ENCODE measurements around the gene ZBTB9.

The ZBTB9 gene

DNA sequence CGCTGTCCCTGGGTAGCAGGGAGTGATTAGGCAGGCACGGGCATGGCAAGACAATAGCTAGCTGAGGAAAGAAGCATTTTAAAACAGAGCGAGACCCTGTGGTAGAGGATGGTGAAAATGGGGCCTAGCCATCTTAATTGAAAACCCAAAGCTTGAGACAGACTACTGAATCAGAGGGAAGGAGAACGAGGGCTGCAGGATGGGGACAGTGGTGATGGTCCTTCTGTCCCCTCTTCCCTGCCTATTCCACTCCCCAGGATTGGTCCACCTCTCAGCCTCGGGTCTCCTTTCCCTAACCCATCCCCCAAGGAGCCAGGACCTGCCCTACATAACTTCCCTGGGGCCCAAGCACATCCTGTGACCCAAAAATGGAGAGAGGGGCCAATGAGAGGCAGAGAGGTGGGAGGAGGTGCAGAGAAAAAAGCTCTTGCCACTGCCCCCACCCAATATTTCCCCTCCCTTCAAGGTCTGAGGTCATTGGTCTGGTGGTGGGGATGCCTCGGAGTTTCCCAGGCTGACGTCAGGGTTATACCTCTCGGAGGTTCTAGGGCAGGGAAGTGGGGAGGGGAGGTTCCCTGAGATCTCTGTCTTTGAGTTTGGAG is 35.6 kb upstream of the ZBTB9 start:
- in situ Hi-C loops (cut with MboI; ENCODE audit: low sequenced_read_pairs), result no loop called here

DNA sequence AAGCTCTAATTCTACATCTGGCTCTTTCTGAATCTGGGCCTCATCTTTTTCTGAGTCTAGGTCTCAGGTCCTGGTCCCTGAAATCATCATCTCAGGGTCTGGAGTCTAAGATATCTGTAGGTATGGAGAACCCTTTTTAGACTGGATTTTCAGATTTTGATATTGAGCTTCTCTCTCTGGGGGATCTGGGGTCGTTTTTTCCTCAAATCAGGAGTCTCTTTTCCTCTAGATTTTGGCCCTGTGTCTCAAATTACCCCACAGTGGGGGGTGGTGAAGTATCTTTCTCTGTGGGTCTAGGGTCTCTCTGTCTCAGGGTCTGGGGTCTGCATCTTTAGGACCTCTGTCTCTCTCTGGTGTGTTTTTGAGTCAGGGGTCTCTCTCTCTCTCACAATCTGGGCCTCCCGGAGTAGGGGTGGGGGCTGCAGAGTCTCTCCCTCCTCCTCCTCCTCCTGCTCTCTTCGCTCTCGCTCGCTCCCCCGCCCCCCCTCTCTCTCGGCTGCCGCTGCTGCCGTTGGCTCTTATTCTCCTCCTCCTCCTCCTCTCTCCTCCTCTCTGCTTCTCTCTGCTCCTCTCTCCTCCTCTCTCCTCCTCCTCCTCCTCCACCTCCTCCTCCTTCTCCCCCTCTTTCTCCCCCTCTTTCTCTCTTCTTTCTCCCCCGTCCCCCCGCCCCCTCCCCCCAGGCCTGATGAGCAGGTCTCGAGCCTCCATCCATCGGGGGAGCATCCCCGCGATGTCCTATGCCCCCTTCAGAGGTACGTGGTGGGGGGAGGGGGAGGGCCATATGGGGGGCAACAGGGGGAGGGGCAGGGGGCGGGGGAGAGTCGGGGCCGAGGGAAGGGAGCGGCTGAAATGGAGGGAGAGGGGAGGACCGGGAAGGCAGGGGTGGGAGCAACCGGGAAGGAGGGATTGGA is 34.5 kb upstream of the ZBTB9 start, which contains the start of gene SYNGAP1:
Gene SYNGAP1 (plus strand): TSS at position 486 of the 911 bp plus-strand sequence. CDS start 200 bp downstream, at position 686.
- in situ Hi-C loops (cut with MboI; ENCODE audit: low sequenced_read_pairs), result no loop called here

DNA sequence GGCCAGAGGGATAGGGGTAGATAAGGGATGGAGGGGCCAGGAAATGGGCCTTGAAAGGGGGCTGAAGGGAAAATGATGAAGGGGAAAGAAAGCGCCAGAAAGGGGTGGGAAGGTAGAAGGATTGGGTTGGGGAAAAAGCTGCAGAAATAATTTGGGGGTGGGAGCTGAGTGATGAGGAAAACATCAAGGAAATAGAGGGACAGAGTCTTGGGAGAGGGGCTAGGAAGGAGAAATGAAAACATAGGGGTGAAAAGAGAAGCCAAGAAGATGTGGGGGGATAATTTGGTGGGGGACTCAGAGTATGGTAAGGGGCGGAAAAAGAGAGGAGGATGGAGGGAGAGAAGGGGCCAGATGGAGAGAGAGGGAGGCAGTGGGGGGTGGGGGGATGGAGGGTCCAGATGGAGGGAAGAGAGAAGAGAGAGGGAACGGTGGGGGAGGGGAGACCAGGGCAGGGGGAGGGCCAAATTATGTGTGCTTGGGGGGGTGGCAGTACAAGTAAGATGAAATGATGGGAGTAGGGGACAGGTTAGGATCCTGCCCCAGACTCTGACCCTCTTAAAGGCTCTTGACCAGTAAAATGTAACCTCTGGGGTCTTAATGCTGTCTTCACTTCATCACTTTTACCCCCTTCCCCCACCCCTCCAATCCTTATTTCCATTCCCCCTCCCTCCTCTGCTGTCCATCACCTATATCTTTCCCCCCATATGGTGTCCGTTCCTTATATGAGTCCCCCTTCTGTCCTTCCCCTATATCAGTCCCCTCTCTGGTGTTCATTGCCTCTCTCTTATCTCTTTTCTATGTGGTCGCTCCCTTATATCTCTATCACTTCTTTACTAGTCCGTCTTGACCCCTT is 33.7 kb upstream of the ZBTB9 start:
- in situ Hi-C loops (cut with MboI; ENCODE audit: low sequenced_read_pairs), result no loop called here

DNA sequence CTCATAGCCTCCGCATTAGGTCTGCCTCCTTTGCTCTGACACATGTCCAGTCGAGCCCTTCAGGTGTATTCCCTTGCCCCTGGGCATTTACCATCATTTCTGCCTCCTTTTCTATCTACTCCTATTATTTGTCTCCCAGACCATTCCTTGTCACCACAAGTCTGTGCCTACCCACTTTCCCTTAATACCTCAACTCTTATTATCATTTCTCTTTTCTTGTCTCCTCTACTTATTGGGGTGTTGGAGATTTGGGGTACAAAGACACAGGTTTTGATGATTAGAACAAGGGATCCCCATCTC is 33.1 kb upstream of the ZBTB9 start:
- in situ Hi-C loops (cut with MboI; ENCODE audit: low sequenced_read_pairs), result no loop called here

DNA sequence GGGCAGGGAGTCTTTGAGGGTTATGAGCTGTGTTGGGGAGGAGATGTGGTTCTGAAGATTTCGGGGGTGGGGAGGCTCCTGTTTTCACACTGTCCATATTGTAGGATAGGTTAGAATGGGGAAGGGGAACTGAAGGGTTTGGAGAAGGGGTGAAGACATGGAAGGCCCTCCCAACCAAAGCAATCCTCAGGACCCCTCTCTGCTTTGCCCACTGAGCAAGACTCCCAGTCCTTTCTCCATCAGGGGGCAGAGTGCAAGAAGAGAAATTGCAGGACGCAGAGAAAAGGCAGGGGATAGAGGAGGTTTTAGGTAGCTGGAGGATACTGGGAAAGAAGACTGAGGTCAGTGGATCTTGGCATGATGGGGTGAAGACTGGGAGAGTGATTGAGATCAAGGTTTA is 30.6 kb upstream of the ZBTB9 start:
- in situ Hi-C loops (cut with MboI; ENCODE audit: low sequenced_read_pairs), result no loop called here

DNA sequence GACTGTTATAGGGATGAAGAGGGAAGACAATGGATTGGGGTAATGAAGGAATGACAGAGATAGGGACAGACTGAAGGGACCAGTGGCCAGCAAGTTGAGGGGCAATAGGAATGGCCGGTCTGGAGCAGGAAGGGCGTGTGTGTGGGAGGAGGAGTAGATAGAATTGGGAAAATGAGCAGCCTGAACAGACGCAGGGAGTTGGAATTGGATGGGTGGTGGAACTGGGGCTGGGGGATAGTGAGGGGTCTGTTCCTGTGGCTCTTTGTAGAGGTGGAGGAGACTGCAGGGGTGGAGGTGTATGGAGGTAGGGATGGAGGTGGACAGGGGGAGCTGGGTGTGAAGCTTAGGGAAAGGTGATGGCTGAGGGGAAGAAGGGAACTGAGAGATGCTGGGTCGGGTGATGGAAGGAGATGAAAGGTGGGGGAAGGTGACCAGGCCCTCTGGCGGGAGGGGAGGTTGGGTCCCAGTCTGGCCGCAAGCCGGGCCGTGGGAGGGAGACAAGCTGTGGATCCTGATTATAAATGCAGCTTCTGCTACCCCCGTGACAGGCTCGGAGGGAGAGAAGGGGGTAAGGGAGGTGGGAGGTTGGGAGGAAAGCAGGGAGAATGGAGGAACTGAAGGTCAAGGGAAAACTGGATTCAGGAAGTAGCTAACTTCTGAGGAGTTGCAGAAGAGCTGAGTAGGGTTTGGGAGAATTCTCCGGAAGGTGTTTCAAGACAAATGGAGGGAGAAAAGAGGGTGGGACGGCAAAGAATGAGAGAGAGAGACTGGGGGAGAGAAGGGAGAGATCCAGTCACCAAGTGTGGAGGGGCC is 29.3 kb upstream of the ZBTB9 start:
- in situ Hi-C loops (cut with MboI; ENCODE audit: low sequenced_read_pairs), result no loop called here

DNA sequence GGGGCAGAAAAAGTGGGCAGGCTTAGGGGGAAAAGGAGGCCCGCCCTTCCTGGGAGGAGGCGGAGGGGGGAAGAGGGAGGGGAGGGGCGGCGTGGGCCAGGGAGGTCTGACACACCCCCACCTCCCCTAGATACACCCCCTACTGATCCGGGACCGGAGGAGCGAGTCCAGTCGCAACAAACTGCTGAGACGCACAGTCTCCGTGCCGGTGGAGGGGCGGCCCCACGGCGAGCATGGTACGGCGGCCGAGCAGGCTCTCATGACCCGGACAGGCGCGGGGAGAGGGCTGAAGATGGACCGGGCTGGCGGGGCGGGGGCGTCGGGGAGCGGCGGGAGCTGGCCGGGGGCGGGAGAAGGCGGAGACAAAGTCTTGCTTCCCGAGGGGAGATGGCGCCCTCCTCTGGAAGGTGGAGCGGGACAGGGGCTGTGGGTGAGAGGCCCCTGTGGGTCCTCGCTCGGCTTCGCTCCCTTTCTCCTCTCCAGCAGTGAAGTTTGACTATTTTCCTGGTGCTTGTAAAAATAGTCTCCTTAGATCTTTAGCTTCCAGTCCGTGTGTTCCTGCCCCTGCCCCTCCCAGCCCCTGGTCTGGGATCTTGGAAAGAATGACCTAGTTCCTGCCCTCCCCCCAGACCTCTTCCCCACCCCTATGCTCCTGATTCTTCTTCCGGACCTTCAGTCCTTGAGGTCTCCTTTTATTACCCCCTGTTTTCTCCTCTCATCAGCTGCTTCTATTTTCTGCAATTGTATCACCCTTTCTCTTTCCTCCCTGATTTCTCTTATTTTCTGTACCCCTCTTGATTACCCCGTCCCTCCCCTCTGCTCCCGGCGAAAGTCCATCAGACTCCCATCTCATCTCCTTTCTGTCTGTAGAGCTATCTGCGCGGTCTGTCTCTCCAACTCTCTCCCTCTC is 28.5 kb upstream of the ZBTB9 start:
- in situ Hi-C loops (cut with MboI; ENCODE audit: low sequenced_read_pairs), result no loop called here

DNA sequence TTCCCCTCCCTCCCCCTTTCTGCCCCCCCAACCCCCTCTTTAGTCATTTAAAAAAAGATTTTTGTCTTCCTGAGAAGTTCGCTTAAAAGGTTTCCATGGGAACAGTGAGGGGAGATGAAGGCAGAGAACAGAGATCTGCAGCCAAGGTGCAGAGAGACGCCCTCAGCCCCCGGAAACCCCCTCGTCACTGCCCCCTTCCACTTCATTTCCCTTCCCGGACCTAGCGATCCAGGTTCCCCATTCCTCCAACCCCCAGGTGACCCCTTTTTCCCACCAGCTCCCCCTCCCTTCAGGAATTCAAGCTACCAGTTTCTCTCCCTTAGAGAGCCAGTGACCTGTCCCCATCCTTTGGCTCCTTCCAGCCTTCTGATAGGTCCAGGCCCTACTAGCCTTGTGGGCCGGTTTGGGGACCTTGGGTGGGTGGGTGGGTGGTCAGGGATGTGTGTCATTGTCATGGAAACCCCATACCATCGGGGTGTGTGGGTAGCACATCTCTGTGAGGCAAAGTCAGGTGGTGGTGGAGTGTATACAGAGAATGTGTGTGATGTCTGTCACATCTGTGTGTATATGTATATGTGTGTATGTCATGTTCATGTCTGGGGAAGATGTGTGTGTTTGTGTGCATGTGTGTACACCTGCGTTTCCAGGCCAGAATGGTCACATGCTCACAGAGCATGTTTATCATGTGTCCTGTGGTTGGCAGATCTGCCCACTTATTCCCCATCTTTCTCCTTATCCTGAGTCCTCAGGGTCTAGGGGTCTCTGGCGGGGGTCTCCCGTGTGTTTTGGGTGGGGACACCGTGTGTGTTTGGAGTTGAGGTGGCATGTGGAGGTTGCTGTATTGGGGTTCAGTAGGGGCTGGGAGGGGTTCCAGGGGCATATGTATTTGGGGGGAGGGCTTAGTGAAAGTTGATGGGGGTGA is 27.5 kb upstream of the ZBTB9 start:
- in situ Hi-C loops (cut with MboI; ENCODE audit: low sequenced_read_pairs), result no loop called here

DNA sequence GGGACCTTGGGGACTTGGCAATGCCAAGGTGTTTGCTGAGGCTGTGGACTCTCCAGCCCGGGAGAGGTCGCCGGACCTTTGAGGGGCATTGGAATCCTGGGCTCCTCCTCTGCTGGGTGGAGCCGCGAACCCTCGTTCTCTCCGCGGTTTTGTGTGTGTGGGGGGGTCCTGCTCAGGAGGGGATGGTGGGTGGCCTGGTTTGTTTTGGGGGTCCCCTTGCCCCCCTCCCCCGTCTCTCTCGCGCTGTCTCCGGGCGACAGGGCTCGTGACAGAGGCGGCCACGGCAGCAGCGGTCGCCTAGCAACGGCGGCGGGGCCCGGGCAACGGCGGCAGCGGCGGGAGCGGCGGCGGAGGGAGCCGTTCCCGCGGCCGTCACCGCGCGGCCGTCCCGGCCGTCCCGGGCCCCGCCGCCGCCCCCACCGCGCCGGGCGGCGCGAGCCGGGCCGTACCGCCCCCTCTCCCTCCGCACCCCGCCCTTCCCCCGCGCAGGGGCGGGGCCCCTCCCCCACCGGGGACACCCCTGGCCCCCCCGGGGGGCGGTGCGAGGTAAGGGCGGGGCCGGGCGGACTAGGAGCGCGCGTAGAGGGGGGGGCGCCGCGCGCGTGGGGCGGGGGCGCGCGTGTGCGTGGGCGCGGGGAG is 26.7 kb upstream of the ZBTB9 start:
- in situ Hi-C loops (cut with MboI; ENCODE audit: low sequenced_read_pairs), result no loop called here

DNA sequence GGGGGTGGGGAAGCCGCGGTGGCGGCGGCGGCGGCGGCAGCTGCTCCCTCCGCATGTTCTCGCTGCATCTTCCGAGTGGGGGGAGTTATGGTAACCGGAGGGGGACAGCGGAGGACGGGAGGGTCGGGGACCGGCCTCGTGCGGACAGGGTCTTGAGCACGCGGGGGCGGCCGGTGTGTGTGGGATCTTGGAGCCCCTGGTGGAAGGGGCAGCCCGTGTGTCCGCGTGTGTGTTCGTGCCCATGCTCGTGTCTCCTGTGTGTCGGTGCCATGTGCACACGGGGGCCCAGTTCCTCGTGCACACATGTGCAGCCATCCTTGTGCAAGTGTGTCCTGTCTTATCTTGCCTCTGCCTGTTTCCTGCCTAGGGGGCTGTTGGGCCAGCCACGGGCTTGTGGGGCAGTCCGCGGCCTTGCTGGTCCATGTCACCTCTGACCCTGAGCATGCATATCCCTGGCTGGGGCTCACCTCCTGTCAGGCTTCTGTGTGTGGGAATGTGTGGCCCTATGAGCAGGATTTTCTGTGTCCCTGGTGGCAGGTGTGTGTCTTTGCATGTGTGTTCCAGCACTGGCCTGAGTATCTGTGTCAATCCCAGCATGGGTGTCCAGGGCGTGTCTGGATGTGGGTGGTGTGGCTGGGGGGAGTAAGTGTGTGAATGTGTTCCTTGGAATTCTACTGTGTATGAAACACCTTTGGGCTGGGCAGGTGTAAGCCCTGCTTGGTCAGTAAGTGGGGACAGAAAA is 26.0 kb upstream of the ZBTB9 start:
- in situ Hi-C loops (cut with MboI; ENCODE audit: low sequenced_read_pairs), result no loop called here

DNA sequence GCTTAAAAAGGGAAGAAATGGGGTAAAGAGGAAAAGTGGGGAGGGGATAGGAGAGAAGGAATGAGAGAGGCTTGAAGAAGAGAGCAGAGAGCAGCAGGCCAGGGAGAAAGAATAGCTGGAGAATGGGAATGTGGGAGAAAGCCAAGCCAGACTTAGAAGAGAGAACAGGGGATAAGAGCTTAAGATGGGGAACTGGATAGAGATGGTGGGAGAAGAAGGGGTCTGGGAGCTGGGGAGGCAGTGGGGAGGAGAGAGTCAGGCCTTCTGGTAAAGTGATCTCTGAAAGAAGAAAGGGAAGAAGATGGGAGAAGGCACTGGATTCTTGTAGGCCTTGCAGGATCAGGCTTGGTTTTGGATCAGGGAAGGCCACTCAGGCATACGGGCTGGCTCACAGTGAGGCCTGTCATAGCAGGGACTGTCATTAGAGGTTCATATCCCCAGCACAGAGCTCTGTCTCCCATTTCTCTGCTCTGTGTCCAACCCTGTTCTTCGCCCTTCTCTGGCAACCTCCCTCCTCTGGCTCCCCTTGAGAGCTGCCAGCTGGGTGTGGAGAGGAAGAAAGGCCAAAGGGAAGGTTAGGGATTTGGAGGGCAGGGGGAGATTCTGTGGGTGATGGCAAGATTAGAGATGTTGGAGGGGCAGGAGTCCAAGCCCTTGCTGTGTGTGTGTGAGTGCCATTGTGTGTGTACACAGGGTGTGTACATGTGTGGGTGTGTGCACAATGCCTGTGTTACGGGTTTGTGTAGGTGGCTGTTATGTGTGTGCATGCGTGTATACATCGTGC is 25.2 kb upstream of the ZBTB9 start:
- in situ Hi-C loops (cut with MboI; ENCODE audit: low sequenced_read_pairs), result no loop called here

DNA sequence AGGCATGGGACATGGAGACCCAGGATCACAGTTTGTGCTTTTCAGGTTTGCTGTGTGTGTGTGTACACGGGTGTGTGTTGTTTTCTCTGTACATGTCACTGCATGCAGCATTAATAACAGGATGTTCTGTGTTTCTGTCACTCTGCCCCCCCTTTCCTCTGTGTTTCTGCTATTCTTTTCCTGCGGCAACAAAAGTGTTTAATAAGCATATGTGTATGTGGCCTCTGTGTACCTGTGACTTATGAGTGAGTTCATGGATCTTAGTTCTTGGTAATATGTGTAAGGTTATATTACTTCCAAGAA is 24.7 kb upstream of the ZBTB9 start:
- in situ Hi-C loops (cut with MboI; ENCODE audit: low sequenced_read_pairs), result no loop called here

DNA sequence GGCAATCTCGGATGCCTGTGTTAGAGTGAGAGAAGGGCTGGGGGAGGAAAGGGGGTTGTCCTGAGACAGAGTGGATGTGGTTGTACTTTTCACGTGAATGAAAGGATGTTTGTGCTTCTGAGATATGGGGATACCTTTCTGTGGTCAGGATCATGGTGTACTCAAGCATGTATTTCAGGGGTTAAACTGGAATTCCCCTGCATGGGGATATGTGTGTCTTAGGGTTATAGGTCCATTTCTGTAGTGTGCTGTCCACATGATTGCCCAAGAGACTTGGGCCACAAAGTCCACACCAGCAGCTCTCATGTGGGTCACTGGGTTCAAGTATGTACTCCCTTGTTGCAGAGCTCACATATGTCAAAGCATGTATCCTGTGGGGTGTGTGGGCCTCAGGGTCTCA is 24.0 kb upstream of the ZBTB9 start:
- in situ Hi-C loops (cut with MboI; ENCODE audit: low sequenced_read_pairs), result no loop called here

DNA sequence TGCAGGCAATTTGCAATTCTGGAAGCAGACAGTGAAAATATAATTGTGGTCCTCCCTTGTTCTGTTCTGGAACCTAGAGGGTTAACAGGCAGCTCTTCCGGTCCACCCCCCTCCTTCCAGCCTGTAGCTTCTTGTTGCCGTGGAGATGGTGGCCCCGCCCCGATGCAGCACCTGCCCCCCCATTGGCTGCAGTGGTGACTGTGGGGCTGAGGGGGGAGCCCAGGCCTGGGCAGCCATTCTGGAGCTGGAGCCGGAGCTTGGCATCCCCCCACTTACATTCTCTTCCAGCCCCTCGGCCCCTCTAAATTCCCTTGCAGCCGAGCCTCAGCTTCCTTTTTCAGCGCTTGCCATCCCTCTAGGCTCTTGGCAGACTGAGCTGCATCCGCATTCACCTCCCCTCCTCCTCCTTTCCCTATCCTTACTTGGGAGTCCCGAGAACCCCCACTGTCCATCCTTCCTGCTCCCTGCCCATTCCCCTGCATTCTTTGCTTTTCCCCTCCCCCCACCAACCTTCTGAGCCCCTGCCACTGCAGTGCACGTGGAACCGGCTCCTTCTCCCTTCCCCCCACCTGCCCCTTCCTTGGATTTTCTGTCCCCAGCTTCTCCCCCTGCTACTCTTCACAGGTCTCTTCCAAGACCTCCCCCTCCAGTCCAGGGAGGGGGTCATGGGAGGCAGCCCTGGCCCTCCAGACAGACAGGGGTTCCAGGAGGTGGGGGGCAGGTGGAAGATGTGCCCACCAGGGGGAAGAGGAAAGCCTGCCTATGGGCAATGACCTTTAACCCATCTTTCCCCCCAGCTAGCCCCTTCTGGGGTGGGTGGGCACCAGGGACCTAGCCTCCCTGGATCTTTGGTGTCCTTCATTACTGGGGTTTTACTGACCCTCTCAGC is 23.1 kb upstream of the ZBTB9 start:
- in situ Hi-C loops (cut with MboI; ENCODE audit: low sequenced_read_pairs), result no loop called here

DNA sequence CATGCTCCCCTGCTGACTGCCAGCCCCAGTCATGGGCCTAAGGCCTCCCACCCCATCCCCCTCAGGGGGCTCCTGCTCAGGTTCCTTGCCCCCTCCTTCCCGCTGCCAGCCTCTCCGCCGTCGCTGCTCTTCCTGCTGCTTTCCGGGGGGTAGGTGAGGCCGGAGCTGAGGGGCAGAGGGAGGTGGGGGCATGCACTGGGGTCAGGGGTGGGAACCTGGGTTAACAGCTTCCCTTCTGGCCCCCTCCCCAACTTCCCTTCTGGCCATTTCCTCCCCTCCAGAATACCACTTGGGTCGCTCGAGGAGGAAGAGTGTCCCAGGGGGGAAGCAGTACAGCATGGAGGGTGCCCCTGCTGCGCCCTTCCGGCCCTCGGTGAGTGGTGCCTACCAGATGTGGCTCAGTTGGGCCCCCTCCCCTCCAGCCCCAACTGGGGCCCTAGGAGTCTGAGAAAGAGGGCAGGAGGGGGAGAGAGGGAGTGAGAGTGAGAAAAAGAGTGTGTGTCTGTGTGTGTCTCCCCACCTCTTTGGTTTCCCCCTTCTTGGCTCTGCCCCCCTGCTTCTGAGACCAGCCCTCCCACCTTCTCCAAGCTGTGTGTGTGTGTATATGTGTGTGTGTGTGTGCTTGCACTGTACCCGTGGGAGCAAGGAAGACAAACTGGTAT is 22.4 kb upstream of the ZBTB9 start:
- in situ Hi-C loops (cut with MboI; ENCODE audit: low sequenced_read_pairs), result no loop called here
